SH-SY5Y (cell line): ENCODE data around the gene MRGPRG.

Source experiments
- GATA2 ChIP-seq: IDR thresholded peaks from 2 replicates; pipeline ENCODE4 v1.6.1; 2011; ENCODE audit warnings: mild to moderate bottlenecking, low read depth, low read length
- GATA3 ChIP-seq: IDR thresholded peaks from 2 replicates; pipeline ENCODE4 v1.6.1; 2011; ENCODE audit warnings: low read depth, mild to moderate bottlenecking, low read length, moderate library complexity

Gene MRGPRG

DNA sequence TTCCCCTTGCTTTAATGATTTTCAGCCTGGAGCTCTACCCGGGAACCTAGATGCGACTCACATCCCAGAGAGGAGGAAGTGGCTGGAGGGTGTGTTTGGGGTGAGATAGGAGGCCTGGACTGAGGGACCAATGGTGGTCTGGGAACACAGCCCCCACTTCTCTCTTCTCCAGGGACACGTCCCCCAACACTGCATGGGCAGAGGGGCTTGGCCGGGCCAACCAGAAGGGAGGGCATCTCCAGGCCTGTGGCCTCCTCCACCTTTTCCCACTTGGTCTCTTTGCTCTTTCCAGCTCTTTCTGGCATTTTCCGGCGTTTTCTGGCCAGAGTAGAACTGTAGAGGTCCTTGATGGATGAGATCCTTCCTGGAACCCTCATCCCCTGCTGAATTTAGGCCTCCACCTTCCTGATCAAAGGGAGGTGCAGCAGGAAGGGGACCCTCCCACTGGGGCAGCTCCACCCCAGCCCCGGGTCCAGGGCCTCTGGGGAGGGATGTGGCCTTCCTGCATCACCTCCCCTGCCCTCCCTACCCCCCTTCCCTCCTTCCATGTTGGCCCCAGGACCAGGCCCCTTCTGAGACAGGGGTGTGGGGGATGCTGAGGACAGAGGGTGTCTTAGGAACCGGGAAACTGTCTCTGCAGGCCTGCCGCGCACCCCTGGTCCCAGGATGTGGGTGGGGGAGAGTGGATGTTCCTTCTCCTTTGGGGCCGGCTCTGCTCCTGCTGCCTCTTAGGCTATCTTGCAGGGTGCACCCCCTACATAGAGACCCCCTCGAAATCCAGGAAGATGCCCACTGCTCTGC lies 24.4 kb downstream of the MRGPRG start:
- TF ChIP-seq GATA3 (no peak), GATA2 (no peak)

DNA sequence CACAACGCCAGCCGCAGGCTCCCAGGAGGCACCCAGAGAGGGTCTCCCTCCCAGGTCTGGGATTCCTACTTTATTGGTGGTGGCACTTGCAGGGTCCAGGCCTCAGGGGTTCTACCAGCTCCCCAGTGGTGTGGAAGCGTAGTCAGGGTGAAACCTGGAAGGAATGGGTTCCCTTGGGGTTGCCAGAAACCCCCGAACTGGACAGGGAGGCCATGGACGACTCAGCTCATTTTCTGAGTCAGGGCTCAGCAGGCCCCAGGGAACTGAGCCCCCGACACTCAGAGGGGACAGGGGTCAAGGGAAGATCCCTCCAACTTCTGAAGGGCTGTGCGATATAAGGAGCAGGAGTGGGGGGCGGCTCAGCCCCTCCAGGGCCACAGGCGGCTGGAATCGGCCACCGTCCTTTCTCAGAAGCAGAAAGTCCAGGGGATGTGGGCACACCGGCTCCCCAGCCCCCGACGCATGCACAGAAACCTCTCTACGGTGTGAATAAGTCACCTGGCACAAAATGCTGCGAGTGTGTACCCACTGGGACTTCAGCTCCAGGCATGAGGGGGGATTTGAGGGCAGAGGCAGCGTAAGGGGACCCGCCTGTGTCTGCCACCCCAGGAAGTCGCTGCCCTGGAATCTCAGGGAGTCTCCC lies 25.1 kb downstream of the MRGPRG start:
- TF ChIP-seq GATA2 (no peak), GATA3 (no peak)

DNA sequence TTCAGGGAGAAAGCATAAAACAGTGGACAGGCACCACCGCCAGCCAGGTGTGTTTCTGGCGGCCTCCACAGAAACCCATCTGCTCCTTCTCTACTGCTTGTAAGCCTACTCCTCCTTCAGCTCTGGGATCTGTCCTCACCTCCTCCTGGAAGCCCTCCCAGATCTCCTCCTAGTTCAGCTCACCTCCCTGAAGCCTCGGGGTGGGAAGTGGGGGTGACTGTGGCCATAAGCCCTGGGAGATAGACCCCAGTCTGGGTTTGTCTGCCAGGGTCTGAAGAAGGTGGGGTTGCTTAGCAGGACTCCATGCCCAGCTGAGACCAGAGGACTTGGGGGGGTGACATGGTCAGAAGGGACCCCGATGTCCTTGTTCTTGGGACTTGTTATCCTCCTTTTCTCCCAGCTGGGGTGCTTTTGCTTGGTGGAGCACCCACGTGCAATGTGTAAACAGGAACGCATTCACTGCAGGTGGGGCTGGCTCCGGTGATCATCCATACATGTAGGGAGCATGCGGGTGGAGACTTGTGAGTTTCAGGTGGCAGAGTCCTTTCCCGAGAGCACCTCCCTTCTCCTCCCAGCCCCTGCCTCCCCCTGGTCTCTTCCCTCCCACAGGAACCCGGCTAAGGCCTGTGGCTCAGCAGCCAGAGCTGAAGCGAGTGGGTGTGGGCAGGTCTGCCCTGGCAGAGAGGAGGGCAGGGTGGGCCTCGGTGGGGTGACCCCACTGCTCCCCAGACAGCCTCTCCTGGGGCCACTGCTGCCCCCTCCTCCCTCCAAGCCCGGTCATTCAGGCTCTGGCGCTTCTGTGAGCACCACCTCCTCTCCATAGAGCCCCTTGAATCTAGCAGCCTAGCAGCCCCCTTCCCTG lies 25.9 kb downstream of the MRGPRG start:
- no peak for TF ChIP-seq GATA2
- no peak for TF ChIP-seq GATA3

DNA sequence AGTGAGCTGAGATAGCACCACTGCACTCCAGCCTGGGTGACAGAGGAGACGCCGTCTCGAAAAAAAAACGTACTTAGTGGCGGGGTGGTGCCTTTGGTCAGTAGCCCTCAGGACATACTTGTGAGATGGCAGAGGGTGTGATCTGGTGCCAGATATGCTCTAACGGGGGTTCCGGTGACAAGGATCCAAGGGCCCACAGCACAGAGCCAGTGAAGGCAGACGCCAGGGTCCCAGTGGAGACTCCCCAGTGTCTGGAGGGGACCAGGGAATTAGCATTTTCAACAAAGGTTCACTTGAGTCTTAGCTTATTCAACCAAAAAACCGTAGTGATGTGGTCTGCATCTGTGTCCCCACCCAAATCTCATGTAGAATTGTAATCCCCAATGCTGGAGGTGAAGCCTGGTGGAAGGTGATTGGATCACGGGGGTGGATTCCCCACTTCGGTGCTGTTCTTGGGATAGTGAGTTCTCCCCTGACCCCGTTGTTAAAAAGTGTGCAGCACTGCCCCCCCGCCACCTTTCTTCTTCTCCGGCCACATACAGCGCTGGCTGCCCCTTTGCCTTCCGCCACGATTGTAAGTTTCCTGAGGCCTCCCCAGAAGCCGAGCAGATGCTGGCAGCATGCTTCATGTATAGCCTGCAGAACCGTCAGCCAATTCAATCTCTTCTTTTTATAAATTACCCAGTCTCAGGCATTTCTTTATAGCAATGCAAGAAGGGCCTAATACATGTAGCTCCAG lies 26.9 kb downstream of the MRGPRG start:
- no peak for TF ChIP-seq GATA2
- TF ChIP-seq GATA3 = no peak

DNA sequence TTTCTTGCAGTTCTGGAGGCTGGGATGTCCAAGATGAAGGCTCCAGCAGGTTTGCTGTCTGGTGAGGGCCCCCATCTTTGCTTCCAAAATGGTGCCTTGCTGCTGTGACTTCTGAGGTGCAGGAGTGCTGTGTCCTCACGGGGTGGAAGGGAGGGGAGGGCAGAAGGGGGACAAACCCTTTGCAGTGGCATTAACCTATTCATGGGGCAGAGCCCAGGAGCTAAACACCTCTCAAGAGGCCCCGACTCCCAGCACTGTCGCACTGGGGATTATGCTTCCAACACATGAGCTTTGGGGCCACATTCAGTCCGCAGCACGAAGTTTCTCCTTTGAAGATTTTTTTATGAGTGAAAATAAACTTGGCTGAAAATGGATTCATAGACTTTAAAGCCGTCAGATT lies 28.0 kb downstream of the MRGPRG start:
- no peak for TF ChIP-seq GATA2

DNA sequence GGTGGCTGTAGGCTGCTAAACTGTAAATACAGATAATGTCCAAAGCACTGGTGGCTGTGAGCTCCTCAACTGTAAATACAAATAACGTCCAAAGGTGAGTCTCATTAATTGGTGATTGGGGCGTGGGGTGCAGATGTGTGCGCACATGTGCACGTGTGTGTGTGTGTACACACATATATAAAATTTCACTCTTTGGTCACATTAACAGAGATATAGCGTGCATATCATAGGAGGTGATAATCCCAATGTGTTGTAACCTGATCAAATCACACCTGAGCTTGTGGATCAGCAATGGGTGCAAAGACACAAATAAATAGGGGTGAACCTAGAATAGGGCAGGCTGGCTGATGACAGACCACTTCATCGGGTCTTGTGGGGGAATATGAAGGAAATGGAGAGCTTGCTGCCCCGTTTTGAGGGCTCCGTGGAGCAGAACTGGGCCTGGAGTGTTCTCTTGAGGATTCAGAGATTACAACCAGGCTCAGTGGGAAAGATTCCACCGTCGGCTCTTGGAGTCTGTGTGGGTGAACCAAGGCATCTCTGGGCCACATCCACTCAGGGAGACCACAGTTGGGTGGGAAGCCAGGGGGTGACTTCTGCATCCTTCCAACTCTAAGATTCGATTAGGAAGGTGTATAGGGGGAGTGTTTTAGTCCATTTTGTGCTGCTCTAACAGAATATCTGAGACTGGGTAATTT lies 28.6 kb downstream of the MRGPRG start:
- TF ChIP-seq GATA2 (no peak), GATA3 (no peak)

DNA sequence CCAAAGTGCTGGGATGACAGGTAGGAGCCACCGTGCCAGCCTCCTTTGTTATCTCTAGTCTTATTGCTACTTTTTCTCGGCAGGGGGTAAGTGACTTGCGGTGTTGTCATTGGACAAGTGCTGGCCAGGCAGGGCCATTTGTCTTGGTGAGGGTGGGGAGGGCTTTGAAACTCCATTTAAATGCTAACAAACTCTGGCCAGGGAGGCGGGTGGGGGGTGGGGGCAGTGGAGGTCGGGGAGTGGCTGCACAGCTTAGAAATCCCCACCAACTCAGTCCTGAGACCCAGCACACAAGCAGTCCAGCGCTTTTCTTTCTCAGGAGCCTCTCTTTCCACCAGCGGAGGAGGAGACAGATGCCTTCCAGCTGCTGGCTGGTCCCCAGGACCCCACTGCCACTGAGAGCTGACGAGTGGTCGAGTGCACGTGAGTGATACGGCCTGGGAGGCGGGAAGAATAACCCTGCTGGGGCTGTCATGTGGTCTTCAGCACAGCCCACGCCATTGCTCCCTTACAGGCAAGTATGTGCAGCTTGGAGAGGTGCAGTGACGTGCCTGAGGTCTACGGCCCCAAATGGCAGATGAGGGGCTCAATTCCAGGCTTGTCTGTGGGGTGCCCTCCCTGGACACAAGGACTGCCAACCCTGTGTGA lies 29.3 kb downstream of the MRGPRG start:
- TF ChIP-seq GATA2 = no peak
- no peak for TF ChIP-seq GATA3

DNA sequence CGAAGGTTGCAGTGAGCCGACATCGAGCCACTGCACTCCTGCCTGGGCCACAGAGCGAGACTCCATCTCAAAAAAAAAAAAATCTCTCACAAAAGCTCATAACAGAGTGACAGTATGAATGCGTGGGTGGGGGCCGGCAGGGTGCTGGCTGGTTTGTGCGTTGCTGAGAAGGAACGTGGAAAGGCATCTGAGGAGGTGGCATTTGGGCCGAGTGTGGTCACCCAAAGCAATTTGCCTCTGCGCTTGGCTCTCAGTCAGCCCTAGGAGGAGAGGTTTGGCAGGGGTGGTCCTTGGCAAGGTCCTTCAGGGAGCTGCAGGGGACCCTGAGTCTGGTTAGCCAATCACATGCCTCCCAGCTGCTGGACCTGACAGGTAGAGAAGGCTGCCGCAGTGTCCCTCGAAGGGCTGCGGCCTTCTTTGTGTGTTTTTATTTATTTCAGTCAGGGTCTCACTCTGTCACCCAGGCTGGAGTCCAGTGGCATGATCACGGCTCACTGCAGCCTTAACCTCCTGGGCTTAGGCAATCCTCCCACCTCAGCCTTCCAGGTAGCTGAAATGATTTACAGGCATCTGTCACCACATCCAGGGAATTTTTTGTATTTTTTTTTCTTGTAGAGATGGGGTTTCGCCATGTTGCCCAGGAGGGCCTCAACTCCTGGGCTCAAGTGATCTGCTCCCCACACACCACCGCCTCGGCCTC lies 30.0 kb downstream of the MRGPRG start:
- TF ChIP-seq GATA3 (no peak), GATA2 (no peak)

DNA sequence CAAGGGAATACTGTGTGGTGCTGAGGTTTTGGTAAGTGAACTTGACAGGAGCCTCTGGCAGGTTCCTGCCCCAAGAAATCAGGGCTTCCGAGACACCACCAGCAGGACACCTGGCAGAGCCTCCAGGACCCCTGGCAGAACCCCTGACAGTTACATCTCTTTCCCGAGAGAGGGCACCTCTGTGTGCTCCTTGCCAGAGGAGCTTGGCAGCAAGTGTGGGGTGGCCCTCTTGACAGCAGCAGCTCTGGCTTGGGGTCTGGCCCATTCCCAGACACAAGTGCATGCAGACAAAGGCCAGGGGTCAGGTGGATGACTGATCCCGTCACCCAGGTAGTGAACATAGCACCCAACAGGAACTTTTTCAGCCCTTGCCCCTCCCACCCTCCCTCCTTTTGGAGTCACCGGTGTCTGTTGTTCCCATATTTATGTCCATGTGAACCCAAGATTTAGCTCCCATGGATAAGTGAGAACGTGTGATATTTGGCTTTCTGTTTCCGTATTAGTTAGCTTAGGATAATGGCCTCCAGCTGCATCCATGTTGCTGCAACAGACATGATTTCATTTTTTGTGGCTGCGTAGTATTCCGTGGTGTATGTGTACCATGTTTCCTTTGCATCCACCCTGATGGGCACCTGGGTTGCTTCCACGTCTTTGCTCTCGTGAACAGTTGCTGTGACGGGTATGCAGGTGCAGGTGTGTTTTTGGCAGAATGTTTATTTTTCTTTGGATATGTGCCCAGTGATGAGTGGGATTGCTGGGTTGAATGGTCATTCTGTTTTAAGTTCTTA lies 32.3 kb downstream of the MRGPRG start:
- TF ChIP-seq GATA2 (no peak), GATA3 (no peak)

DNA sequence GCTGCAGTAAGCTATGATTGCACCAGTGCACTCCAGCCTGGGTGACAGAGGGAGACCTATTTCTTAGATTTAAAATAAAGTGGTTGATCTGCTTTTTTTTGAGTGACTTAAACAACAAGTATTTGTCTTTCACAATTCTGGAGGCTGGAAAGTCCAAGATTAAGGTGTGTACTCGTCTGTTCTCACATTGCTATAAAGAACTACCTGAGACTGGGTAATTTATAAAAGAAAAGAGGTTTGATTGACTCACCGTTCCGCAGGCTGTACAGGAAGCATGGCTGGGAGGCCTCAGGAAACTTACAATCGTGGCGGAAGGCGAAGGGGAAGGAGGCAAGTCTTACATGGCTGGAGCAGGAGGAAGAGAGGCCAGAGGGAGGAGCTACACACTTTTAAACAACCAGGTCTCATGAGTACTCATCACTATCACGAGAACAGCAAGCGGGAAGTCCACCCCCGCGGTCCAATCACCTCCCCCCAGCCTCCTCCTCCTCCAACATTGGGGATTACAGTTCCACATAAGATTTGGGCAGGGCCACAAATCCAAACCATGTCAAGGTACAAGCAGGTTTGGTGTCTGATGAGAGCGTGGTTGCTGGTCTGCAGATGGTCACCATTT lies 33.8 kb downstream of the MRGPRG start:
- no peak for TF ChIP-seq GATA3
- no peak for TF ChIP-seq GATA2

DNA sequence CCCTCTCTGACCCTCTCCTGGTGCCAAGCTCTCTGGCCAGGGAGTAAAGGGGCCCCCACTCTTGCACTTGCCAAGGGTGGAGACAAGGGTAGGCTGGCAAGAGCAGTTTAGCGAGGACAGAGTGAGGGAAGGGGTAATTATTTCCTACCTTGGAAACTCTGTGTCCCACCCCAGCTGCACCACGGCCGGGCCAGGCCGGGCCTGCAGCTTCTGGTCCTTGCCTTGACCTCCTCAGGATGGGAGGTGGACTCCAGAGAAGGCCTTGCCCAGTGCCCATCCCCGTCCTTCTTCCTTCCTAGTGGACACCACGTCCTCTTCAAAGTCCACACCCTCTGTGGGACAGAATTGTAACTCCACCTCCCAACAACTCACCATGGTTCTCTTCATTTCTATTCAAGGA lies 35.1 kb downstream of the MRGPRG start:
- TF ChIP-seq GATA3 (no peak), GATA2 (no peak)
